ENCODE measurements around the gene COL7A1. TPM values are rescaled to one million over a fixed set of nuclear protein-coding genes. Genes with fewer than 3 reads are reported as not detected.

The COL7A1 gene
- total RNA-seq, 1 experiment from 2014 or later = 22.9 TPM

- H3K27me3 ChIP-seq (ENCODE audit: insufficient read depth, low read length) = no peaks in the 10 kb centered on the region
- H3K18ac ChIP-seq (ENCODE audit: insufficient read length, low read depth, low read length) = no peak overlapping the region
- no peak for DNase-seq
- no peak overlapping the region for H2BK15ac ChIP-seq (ENCODE audit: low read depth, low read length)
- H3K4me2 ChIP-seq (ENCODE audit: insufficient read depth, insufficient read length, low read length) = no peak overlapping the region
- H3K9ac ChIP-seq (ENCODE audit: extremely low read depth, insufficient read length, low read length) = no peak overlapping the region
- H3K4me1 ChIP-seq (ENCODE audit: insufficient read depth, low read length) = no peaks in the 10 kb centered on the region
- H3K79me2 ChIP-seq (ENCODE audit: insufficient read depth, low read length) = peaks cover 6% of the 10 kb centered on the region; the same call in 1 of the 2 replicates
- no peak overlapping the region for H2BK12ac ChIP-seq (ENCODE audit: insufficient read length, low read depth, low read length)
- no peak overlapping the region for H3K56ac ChIP-seq (ENCODE audit: insufficient read length, low read depth, low read length)
- Mint-ChIP-seq H3K36me3 (ENCODE audit: insufficient read depth in 1 of 3, low read depth in 3 of 3) (peaks cover 38 to 60% (median 58%) of the 10 kb centered on the region in 3 experiments), H3K9me3 (no peaks in the 10 kb centered on the region), H3K27ac (no peak overlapping the region), H3K4me1 (peaks cover 12% of the 10 kb centered on the region in 2 experiments), H3K27me3 (ENCODE audit: low read depth) (no peaks in the 10 kb centered on the region), H3K4me3 (peak overlapping the region in 1 of 2 experiments; percentile 42; a peak in 1 of 5 replicates)
- no peak overlapping the region for H4K8ac ChIP-seq (replicated peaks; ENCODE audit: insufficient read length, low read depth, low read length)
- H3T11ph ChIP-seq (ENCODE audit: low read length) = no peak overlapping the region
- no peaks in the 10 kb centered on the region for H3K79me1 ChIP-seq (ENCODE audit: insufficient read depth, low read depth, low read length, poor library complexity, severe bottlenecking)
- no peak overlapping the region for H3K14ac ChIP-seq (ENCODE audit: insufficient read depth, low read length)
- no peak overlapping the region for H3K4ac ChIP-seq (ENCODE audit: low read depth, low read length)
- H4K91ac ChIP-seq (ENCODE audit: insufficient read length, low read depth, low read length) = no peak overlapping the region
- H4K20me1 ChIP-seq (ENCODE audit: control insufficient read depth, insufficient read depth, insufficient read length) = no peaks in the 10 kb centered on the region
- H2AFZ ChIP-seq (ENCODE audit: low read length) = no peak overlapping the region
- no peak overlapping the region for H3K23ac ChIP-seq (ENCODE audit: insufficient read length, low read depth, low read length)
- H2AK5ac ChIP-seq (ENCODE audit: insufficient read length, low read length) = no peak overlapping the region
- H3K23me2 ChIP-seq (ENCODE audit: insufficient read length, low read depth, low read length, poor library complexity, severe bottlenecking) = peaks cover 3% of the 10 kb centered on the region
- TF ChIP-seq, protein P1, sequence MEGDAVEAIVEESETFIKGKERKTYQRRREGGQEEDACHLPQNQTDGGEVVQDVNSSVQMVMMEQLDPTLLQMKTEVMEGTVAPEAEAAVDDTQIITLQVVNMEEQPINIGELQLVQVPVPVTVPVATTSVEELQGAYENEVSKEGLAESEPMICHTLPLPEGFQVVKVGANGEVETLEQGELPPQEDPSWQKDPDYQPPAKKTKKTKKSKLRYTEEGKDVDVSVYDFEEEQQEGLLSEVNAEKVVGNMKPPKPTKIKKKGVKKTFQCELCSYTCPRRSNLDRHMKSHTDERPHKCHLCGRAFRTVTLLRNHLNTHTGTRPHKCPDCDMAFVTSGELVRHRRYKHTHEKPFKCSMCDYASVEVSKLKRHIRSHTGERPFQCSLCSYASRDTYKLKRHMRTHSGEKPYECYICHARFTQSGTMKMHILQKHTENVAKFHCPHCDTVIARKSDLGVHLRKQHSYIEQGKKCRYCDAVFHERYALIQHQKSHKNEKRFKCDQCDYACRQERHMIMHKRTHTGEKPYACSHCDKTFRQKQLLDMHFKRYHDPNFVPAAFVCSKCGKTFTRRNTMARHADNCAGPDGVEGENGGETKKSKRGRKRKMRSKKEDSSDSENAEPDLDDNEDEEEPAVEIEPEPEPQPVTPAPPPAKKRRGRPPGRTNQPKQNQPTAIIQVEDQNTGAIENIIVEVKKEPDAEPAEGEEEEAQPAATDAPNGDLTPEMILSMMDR (conservative IDR thresholded peaks at IDR 0.05) = no peak
- no peak overlapping the region for H4K5ac ChIP-seq (ENCODE audit: insufficient read length, low read depth, low read length)
- no peak overlapping the region for H2BK20ac ChIP-seq (ENCODE audit: low read depth, low read length, poor library complexity, severe bottlenecking)
- WGBS (ENCODE audit: extremely low coverage, insufficient read length, low lambda C conversion rate) = no CpG with 5 or more reads among the region's 5 CpGs
- H2BK120ac ChIP-seq (ENCODE audit: low read depth, low read length, poor library complexity, severe bottlenecking) = no peak overlapping the region
- no peak overlapping the region for H2BK5ac ChIP-seq (ENCODE audit: insufficient read length, low read length)
- H3K27ac ChIP-seq (ENCODE audit: insufficient read length, low read depth, low read length) = no peak overlapping the region
- H3K9me3 ChIP-seq (ENCODE audit: control insufficient read depth, low read depth, low read length) = no peaks in the 10 kb centered on the region
Measured at GRCh38 chr3:48607519-48607918, 12.4 kb upstream of the COL7A1 start.

Measured in H9 (cell line).